HG02588 (cell line): ENCODE results near the gene TMEM106C.
"Not testable (repeated sequence)": the region's sequence is repeated elsewhere in the genome, so short reads cannot be mapped to it uniquely, and the experiment has no call there.

Experiments
- ATAC-seq: cut with Tn5 transposase; IDR thresholded peaks from one replicate; pipeline ENCODE4 v1.9.1; 2021; ENCODE audit warnings: mild to moderate bottlenecking, moderate library complexity; ENCODE audit not compliant: unreplicated experiment

The TMEM106C gene

GRCh38 chr12:47949441-47950341, 13.7 kb upstream of the TMEM106C start:
- peak; percentile 54 for ATAC-seq

DNA sequence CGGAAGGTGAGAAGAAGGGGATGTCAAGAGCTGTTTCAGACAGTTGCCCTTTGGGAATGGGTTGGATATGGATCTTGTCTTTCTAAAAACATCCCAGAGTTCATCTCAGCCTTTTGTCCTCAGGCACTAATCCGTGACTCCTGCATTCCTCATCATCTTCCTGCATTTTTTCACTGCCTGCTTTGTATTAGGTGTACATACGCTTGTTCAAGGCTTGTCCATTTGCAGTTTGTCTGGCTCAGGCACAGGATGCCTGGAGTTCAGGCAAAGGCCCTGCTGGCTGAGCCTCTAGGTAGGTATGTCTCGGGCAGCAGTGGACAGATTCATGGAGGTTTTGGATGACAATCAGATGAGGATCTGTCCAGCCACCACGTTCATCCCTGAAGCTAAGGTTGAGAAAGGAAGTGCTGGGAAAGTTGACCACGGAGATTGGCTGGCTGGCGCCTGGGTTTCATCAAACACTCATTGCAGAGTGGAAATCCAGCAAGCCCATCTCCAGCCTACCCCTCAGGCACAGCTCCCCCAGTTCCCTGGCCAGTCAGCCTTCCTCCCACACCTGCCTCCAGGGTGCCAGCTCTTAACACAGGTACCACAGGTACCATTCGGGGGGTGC, 12.4 kb upstream of the TMEM106C start:
- no peak for ATAC-seq

- no peak for ATAC-seq
Observed at GRCh38 chr12:47954058-47954457, 9.3 kb upstream of the TMEM106C start.

DNA sequence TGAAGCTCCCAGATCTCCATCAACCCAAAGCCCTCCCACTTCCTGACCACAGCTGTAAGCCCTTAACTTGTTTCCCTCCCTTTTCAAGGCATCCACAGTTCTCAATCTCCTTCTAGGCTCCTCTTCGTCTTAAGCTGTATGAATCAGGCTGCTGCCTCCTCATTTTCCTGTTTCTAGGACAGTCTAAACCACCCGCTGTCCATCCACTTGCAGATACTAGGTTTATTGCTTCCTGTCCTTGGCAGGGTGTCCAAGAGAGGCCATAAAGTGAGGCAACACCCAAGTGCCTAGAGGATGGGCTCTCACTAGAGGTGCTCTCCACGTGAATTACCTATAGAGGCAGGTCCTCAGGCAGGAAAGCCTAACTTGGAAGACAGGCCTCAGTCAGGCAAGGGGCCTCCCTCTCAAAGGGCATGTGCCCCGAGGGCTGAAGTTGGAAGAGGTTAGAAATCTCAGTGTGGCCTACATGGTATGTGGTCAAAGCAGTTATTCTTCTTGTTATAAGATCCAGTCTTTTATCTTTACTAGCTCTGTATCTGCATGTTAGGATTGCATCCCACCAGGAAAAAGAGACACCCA, 8.8 kb upstream of the TMEM106C start:
- no peak for ATAC-seq

DNA sequence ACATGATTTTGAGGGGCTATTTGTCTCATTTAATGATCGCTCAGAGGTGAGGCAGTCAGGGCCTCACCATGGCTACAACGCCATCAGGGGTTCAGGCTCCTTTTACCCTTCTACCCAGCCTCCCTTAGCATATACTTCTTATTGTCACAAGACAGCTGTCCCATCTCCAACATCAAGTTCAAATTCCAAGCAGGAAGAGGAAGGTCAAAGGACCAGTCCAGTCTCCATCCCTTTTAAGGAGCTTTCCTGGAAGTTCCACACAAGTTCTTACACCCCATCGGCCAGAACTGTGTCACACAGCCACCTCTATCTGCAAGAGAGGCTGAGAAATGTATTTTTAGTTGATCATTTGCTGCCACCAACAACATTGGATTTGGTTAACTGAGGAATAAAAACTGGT, 8.3 kb upstream of the TMEM106C start:
- ATAC-seq = no peak

GRCh38 chr12:47957671-47958070, 5.7 kb upstream of the TMEM106C start:
- ATAC-seq = not testable (repeated sequence)

DNA sequence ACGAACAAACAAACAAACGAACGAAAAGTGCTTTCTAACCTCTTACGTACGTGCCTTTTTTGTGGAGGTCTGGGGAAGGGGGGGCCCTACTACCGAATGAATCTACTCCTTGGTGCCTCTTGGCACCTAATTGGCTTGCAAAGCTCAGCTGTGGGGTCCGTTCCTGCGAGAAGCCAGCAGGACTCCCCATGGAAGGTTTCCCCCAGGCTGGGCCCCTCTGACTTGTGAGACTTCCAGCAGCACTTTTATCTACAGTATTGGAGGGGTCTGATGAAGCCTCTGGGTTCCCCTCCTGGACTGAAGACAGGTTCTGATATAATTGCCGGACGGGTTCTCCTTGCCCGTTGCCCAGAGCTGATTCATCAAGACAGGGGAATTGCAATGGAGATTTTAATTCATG, 1.2 kb upstream of the TMEM106C start:
- no peak for ATAC-seq

GRCh38 chr12:47964106-47964728, 821 bp downstream of the TMEM106C start:
- ATAC-seq = no peak

DNA sequence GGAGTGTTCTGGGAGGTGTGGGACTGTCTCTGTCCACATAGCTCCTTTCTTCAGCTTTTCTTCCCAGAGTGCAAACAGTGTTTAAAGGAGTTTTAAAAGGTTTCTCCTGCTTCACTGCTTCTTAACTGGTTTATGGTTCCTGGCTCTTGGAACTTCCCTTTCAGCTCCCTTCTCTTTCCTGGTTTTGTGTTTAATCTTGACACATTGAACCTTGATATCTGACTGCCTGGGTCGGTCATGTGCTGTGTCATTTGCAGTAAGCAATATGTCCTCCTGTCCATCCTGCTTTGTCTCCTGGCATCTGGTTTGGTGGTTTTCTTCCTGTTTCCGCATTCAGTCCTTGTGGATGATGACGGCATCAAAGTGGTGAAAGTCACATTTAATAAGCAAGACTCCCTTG, 2.2 kb downstream of the TMEM106C start:
- ATAC-seq = no peak

DNA sequence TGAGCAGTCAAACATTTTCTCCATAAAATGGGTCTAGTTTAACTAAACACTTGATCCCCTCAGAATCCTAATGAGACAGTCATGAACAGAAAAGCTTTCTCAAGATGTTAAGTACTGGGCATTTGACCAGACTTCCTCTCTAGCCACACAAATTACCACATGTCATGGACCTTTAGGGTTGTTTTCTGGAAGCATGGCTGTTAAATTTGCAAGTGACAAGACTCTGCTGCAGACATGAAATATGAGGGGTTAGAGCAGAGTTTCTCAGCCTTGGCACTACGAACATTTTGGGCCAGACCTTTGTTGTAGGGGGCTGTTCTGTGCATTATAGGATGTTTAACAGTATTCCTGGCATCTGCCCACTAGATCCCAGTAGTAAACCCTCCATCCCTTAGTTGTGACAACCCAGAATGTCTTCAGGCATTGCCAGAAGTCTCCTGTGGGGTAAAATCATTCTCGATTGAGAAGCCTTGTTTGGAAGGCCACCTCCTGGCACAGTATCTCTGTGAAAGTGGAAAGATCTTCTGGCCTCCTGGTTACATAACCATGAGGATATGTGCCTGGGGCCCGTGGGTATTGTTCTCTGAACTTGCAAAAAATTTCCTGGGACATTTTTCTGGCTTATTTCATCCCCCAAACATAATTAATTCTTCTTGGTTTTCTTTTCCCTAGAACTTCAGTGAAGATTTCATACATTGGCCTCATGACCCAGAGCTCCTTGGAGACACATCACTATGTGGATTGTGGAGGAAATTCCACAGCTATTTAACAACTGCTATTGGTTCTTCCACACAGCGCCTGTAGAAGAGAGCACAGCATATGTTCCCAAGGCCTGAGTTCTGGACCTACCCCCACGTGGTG, 4.3 kb downstream of the TMEM106C start:
- no peak for ATAC-seq

DNA sequence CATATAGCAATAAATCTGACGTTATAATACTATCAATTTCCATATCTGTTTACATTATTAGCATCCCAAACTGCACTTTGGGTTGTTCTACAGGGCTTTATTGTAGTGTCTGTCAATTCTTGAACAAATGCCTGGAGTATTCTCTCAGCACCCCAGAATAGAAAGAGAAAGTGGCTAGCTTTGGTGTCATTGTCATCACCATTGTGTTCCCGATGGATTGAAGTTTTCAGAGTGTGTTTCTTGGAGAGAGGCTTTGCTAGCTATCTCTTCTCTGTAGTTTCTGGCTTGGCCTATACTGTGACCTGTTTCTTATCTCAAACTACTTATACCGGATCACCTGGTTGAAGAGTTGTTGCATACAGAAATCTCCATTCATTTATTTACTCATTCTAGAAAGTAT, 6.4 kb downstream of the TMEM106C start:
- no peak for ATAC-seq

DNA sequence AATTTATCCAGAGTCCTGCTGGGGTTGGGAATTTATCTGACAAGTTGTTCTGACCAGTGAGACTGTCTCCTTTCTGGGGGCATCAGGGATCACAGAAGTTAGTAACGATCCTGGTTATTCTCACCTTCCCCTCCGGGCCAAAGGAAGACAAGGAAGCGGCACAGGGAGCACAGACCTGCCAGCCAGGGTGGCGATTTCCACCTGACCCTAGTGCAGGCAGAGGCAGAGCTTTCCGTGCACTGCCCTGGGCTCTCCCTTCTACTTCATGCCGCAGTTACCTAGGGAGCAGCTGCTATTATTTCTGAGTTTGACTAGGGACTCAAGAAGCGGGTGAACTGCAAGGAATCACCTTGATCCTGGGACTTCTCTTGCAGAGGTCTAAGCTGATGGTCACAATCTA, 7.4 kb downstream of the TMEM106C start:
- ATAC-seq = no peak

- ATAC-seq = no peak
Observed at GRCh38 chr12:47972895-47973294, 9.5 kb downstream of the TMEM106C start.

- ATAC-seq = no peak
Observed at GRCh38 chr12:47973870-47974269, 10.5 kb downstream of the TMEM106C start.

GRCh38 chr12:47975036-47975620, 11.7 kb downstream of the TMEM106C start:
- no peak for ATAC-seq

DNA sequence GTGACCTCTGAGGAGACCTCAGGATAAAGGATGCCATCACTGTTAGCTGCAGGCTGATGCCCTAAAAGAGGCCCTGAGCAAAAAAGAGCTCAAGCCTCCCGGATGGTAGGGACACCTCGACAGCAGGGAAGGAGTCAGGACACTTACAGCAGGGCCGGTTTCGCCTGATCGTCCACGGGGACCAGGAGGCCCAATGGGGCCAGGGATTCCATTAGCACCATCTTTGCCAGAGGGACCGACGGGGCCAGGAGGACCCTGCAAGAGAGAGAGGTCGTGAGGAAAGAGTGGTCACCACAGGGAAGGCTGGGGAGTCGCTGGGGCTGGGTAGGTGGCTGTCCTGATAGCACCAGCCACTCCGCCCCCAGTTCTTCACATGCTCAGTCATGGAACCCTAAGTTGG, 12.4 kb downstream of the TMEM106C start:
- no peak for ATAC-seq

DNA sequence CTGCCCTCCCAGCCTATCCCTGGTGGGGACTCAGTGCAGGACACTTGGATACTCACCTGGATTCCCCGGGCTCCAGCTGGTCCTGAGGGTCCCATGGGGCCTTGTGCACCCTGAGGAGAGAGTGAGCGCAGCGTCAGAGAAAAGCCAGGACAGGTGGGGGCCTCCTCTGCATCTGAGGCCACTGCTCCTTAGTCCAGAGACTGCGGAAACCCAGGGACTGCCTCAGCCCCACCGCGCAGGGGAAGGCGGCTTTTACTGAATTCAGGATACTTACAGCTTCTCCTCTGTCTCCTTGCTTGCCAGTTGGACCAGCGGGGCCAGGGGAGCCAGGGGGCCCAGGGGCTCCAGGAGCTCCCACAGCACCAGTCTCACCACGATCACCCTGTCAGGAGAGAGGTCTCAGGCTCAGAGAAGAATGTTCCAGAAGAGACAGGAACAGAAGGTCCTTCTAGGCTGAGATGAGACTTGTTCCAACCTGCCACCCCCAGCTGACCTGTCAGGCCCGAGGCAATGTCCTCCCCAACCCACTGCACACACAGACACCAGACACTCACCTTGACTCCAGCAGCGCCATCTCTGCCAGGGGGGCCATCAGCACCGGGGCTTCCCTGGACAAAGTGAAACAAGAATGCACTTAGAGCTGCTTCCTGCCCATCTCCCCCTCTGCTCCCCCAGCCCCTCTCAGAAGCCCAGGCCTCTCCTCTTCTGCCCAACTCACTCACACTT, 13.8 kb downstream of the TMEM106C start:
- no peak for ATAC-seq

- ATAC-seq = no peak
Observed at GRCh38 chr12:47977772-47978597, 14.6 kb downstream of the TMEM106C start.

DNA sequence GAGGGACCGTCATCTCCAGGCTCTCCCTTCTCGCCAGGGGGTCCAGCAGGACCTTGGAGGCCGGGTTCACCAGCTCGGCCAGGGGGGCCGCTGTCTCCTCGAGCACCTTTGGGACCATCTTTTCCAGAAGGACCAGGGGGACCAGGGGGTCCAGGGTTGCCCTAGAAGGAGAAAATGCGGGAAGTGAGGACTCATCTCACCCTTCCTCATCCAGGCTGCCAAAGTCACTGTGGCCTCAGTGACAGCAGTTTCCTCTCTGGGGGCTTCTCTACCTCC, 15.1 kb downstream of the TMEM106C start:
- ATAC-seq = no peak
